GM12878 (cell line): ENCODE results near the gene FAM187B.

Experiments used
- ATF2 ChIP-seq: IDR thresholded peaks from 2 replicates; pipeline ENCODE4 v1.6.1; 2012; ENCODE audit warnings: low read length, inconsistent platforms
- CREB1 ChIP-seq: IDR thresholded peaks from 2 replicates; pipeline ENCODE4 v1.6.1; 2012; ENCODE audit warnings: low read depth, mild to moderate bottlenecking, inconsistent platforms
- EZH2 ChIP-seq: IDR thresholded peaks from 2 replicates; pipeline ENCODE4 v1.6.1; 2012; ENCODE audit warnings: low read depth, mild to moderate bottlenecking, control low read depth, inconsistent platforms, low read length, borderline replicate concordance; ENCODE audit not compliant: control insufficient read depth
- MAX ChIP-seq: IDR thresholded peaks from 2 replicates; pipeline ENCODE4 v1.6.1; 2012; ENCODE audit warnings: low read depth, low read length, improper control_type of control experiment
- RAD21 ChIP-seq: IDR thresholded peaks from 2 replicates; pipeline ENCODE4 v1.6.1; 2011; ENCODE audit warnings: mild to moderate bottlenecking, low read depth, low read length, moderate library complexity; ENCODE audit not compliant: insufficient read depth
- SP1 ChIP-seq: IDR thresholded peaks from one replicate; pipeline ENCODE4 v1.6.1; 2011; ENCODE audit warnings: low read depth, low read length
- ZNF274 ChIP-seq: IDR thresholded peaks from one replicate; pipeline ENCODE4 v1.8.0; 2011; ENCODE audit not compliant: insufficient read length, insufficient read depth

- no peak for TF ChIP-seq SP1
- no peak for TF ChIP-seq ATF2
- TF ChIP-seq ZNF274, result no peak
- TF ChIP-seq CREB1, result no peak
- no peak for TF ChIP-seq EZH2
- no peak for TF ChIP-seq RAD21
- no peak for TF ChIP-seq MAX
These were observed 2.6 kb downstream of the FAM187B start for GRCh38 chr19:35225951-35226350.
